Psoas muscle (tissue), 8 donors: ENCODE data around the gene SMC6. TPM values are rescaled to one million over a fixed set of nuclear protein-coding genes. Genes with fewer than 3 reads are reported as not detected.

Source experiments
- ATAC-seq, 4 donors: fragments of 200-7000 bp; cut with Tn5 transposase; one replicate each; pipeline ENCODE4 v1.9.1; 2020; ENCODE audit warnings: moderate library complexity in 3 of 4, mild to moderate bottlenecking in 2 of 4
- DNase-seq, 2 donors: peaks; one replicate each; pipeline ENCODE4 v3.0.0-alpha.2; 2020
- H3K27ac ChIP-seq: fragments of 200-600 bp; one replicate; pipeline ENCODE4 v1.8.0; 2022
- H3K27me3 ChIP-seq, 3 donors: fragments of 200-600 bp in 1 of 3; one replicate each; pipeline versions ENCODE4 v1.6.1 to v1.8.0; 2013 to 2022; ENCODE audit warnings: low read length in 2 of 3, mild to moderate bottlenecking in 2 of 3, moderate library complexity in 1 of 3; ENCODE audit not compliant: insufficient read depth in 3 of 3
- H3K36me3 ChIP-seq, 2 donors: fragments of 200-600 bp in 1 of 2; one replicate each; pipeline versions ENCODE4 v1.6.1 to v1.8.0; 2013 to 2022; ENCODE audit warnings: low read depth in 1 of 2, mild to moderate bottlenecking in 1 of 2, moderate library complexity in 1 of 2; ENCODE audit not compliant: insufficient read depth in 1 of 2
- H3K4me1 ChIP-seq: fragments of 200-600 bp; one replicate; pipeline ENCODE4 v1.8.0; 2022
- H3K4me3 ChIP-seq: fragments of 200-600 bp; one replicate; pipeline ENCODE4 v1.8.0; 2022; ENCODE audit warnings: mild to moderate bottlenecking
- H3K9me3 ChIP-seq: fragments of 200-600 bp; one replicate; pipeline ENCODE4 v1.8.0; 2022
- CTCF ChIP-seq: fragments of 200-600 bp; IDR thresholded peaks from one replicate; pipeline ENCODE4 v1.8.0; 2022; ENCODE audit warnings: antibody characterized with exemption
- WGBS, 3 donors: extraction: QIAGEN DNeasy Blood & Tissue Kit; methylation state at CpG; one replicate each; pipeline versions ENCODE4 v1.1.6 to v1.1.7; 2013; 5-methylcytosine and 5-hydroxymethylcytosine counted together
- intact Hi-C, 2 donors: fragments of 100-400 bp; cut with DNase I; formaldehyde crosslinking; loops; one replicate each; pipeline versions ENCODE4 v1.11.0 to v1.14.2; 2022
- polyA plus RNA-seq, 3 donors: library from polyadenylated mRNA; stranded (reverse); fragments of 200-250 nt; gene quantifications; one replicate each; pipeline ENCODE4 v1.2.3, GENCODE V29; 2013
- total RNA-seq, 4 donors: library from RNA; stranded (reverse); fragmentation: NEBNext Ultra II Directional in 2 of 4; extraction: Animal tissue kit (Norgen Biotek cat#: 25700) in 2 of 4; gene quantifications; one replicate each; pipeline versions ENCODE4 v1.2.1 to v1.2.4, GENCODE V29; 2021 to 2023
- donor health status: healthy with polysubstance abuse.
- donor health status: DM: no; HTN: no; CAD: no; lungs with moderate emphysema.
- donor health status: Bipolar disorder and iron deficiency.
- donor health status: healthy.
- donor health status: DM: yes; HTN: yes; CAD: no.
- donor health status: DM: no; HTN: no; CAD: no.
- donor health status: DM: no; HTN: no; CAD: no.
- donor health status: DM: yes; HTN: yes; CAD: no.

Gene SMC6
- total and polyA plus RNA-seq, 7 donors: 4.8 to 10.5 (median 9.3) TPM

GRCh38 chr2:17765398-17765797, 11.8 kb upstream of the SMC6 start:
- no peak for ATAC-seq
- H3K36me3 ChIP-seq: no peaks in the 10 kb centered on the region
- 75 to 87% (median 76%) methylated on average over 2 of the region's 2 CpGs for WGBS, 3 donors
- no peak for TF ChIP-seq CTCF
- no peaks in the 10 kb centered on the region for H3K4me1 ChIP-seq
- DNase-seq: no peak
- H3K27me3 ChIP-seq: no peaks in the 10 kb centered on the region
- intact Hi-C loops: no loop called here
- H3K27ac ChIP-seq: no peak overlapping the region
- no peak overlapping the region for H3K4me3 ChIP-seq
- H3K9me3 ChIP-seq: no peaks in the 10 kb centered on the region

- WGBS, 3 donors: 69 to 87% (median 76%) methylated on average over 10 of the region's 10 CpGs
- ATAC-seq: no peak
- intact Hi-C loops: no loop called here
These were observed 10.2 kb upstream of the SMC6 start for GRCh38 chr2:17763641-17764333.

GRCh38 chr2:17762451-17762850, 8.8 kb upstream of the SMC6 start:
- intact Hi-C loops: no loop called here

More at GRCh38 chr2:17763641-17764333, 10.2 kb upstream of the SMC6 start:
- H3K4me3 ChIP-seq: no peak overlapping the region
- no peaks in the 10 kb centered on the region for H3K36me3 ChIP-seq
- no peaks in the 10 kb centered on the region for H3K9me3 ChIP-seq
- DNase-seq: no peak
- TF ChIP-seq CTCF: no peak
- H3K27me3 ChIP-seq: no peaks in the 10 kb centered on the region
- no peaks in the 10 kb centered on the region for H3K4me1 ChIP-seq
- H3K27ac ChIP-seq: no peak overlapping the region

GRCh38 chr2:17759805-17760204, 6.2 kb upstream of the SMC6 start:
- no peak overlapping the region for H3K27ac ChIP-seq
- WGBS, 3 donors: 85 to 91% (median 89%) methylated on average over 2 of the region's 2 CpGs
- no peak overlapping the region for H3K4me3 ChIP-seq
- intact Hi-C loops: no loop called here
- H3K36me3 ChIP-seq: no peaks in the 10 kb centered on the region
- no peaks in the 10 kb centered on the region for H3K27me3 ChIP-seq
- peaks cover 5% of the 10 kb centered on the region for H3K4me1 ChIP-seq
- no peak for DNase-seq
- H3K9me3 ChIP-seq: no peaks in the 10 kb centered on the region
- no peak for ATAC-seq
- no peak for TF ChIP-seq CTCF

More at GRCh38 chr2:17762451-17762850, 8.8 kb upstream of the SMC6 start:
- Histone ChIP-seq H3K4me3 (no peak overlapping the region), H3K36me3 (no peaks in the 10 kb centered on the region), H3K4me1 (no peaks in the 10 kb centered on the region), H3K27ac (no peak overlapping the region), H3K27me3 (no peaks in the 10 kb centered on the region), H3K9me3 (no peaks in the 10 kb centered on the region)
- ATAC-seq (no peak), DNase-seq (no peak)
- TF ChIP-seq CTCF: no peak
- WGBS, 3 donors: 95 to 100% (median 98%) methylated on average over 1 of the region's 1 CpG

- no peak for ATAC-seq
- intact Hi-C loops: no loop called here
These were observed 4.5 kb upstream of the SMC6 start for GRCh38 chr2:17758118-17758517.

More at GRCh38 chr2:17758118-17758517, 4.5 kb upstream of the SMC6 start:
- DNase-seq: no peak
- H3K27me3 ChIP-seq: no peaks in the 10 kb centered on the region
- 86 to 94% (median 90%) methylated on average over 3 of the region's 3 CpGs for WGBS, 3 donors
- no peak for TF ChIP-seq CTCF
- peaks cover 5% of the 10 kb centered on the region for H3K4me1 ChIP-seq
- H3K36me3 ChIP-seq: no peaks in the 10 kb centered on the region
- no peaks in the 10 kb centered on the region for H3K9me3 ChIP-seq
- no peak overlapping the region for H3K27ac ChIP-seq
- no peak overlapping the region for H3K4me3 ChIP-seq
